Raji (cell line): ENCODE results near the gene CCDC39.

Experiments used
- POLR2A ChIP-seq: IDR thresholded peaks from 2 replicates; pipeline ENCODE4 v1.6.1; 2011; ENCODE audit warnings: low read depth, low read length, control low read depth; ENCODE audit not compliant: insufficient read depth

CCDC39 gene

DNA sequence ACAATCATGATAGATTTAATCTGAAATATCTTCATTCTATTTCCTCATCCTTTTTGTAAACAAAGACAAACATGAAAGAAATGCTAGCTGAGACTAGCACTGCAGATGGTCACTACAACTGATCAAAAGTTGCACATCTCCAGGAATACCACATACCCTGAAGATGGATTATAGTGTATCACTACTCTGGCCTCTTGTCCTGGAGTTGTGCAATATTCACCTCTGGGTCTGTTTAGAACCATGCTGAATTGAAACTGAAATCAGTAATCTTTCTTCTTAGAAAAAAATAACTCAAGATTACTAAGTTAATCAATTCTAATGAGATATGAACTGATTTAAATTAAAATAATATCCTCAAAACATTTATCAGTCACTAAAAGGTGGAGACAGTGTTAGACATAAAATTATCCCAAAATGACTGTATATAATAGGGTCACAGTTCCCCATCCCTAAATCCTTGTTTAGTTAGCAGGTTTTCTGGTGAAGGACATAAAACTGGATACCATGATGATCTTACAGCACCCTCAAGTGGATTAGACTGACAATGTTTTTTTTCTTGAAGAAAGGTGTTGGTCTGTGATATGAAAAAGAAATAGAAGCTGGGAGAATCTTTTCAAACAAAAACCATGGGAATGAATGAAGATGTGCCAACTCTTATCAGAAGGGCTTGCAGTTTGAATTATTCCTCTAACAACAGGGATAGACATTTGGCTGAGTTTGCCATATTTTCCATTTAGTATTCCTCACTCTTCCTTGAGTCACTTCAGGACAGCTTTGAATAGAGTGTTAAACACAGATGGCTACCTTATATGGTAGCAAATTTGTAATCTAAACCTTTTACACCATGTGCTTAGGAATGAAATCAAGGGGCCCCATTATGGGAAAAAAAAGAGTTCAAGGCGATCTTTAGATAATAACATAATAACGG, 84.4 kb downstream of the CCDC39 start:
- no peak for TF ChIP-seq POLR2A

DNA sequence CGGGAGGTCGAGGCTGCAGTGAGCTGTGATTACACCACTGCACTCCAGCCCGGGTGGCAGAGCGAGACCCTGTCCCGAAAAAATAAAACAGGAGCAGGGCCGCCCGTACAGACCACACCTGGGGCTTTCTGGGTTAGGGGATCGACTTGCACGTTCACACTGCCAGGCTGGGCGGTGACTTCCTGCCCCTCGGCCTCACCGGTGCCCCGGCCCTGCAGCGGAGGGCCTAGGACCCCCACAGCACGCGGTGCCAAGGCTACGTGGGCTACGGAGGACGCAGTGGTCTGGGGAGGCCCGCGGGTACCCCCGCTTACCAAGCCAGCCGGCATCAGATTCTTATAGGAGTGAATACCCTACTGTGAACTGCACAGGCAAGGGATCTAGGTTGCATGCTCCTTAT, 88.9 kb downstream of the CCDC39 start:
- no peak for TF ChIP-seq POLR2A

GRCh38 chr3:180580934-180581333, 98.4 kb downstream of the CCDC39 start:
- TF ChIP-seq POLR2A, result no peak

DNA sequence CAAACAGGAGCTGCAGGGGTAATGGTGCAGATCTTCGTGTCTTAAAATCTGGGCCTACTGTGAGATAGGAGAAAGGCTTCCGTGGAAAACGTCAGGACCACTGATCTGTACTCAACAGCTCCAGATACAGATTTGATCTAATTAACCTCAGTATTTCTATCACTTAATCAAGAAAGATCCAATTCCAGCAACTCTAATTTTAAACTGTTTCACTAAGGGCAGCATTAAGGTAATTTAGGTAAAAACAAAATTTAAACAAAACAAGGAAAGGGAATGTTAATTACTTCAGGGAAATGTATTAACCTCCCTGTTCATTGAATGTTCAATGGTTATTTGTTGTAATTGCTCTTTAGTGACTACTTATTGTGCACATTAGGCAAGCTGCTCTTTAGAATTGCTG, 103.7 kb downstream of the CCDC39 start:
- no peak for TF ChIP-seq POLR2A

DNA sequence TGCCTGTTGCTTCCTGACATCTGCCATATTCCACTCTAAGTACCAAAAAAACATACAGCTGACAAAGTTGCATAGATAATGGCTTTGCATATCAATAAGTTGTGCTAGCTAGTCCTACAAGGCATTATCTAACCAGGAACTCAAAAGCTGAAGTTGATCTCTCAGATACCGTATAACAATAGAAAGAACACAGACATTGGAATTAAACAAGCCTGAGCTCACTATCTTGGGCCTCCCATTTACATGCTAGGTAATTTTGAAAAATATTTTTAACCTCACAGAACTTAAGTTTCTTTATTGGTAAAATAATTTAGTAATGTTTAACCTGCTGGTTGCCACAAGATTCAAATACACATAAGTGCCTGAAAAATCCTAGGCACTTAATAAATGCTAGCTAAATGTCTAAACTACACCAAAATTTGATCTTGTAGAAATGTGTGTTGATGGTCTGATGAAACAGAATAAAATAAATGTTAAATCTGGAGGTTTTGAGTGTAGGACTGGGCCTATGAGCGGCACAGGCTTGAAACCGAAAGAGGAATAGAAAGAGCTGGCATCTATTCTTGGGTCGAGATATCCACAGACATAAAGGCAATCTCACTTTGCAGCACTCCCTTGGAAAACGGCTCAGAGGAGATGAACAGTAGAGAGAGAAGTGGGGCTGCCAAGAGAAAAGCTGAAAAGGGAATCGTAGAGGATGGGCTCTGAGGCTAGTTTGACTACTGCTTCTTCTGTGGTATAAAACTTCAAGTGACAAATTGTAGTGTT, 107.3 kb downstream of the CCDC39 start:
- no peak for TF ChIP-seq POLR2A

DNA sequence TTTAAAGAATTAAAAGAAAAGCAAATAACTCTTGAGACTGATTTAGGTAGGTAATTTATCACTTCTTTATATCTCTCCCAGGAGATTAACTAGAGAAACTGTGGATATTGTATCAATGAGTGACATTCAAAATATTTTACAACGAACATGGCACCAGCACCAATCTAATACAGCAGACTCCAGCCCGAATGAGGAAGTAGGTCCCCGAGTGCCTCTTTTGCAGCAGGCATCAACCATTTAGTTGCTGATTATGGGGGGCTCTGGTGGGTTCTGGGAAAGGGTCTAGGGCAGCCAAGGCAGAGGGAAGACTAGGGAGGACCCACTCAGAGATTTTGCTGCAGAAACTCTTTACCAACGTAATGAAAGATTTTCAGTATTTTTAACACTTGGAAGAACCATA, 109.1 kb downstream of the CCDC39 start:
- TF ChIP-seq POLR2A, result no peak

DNA sequence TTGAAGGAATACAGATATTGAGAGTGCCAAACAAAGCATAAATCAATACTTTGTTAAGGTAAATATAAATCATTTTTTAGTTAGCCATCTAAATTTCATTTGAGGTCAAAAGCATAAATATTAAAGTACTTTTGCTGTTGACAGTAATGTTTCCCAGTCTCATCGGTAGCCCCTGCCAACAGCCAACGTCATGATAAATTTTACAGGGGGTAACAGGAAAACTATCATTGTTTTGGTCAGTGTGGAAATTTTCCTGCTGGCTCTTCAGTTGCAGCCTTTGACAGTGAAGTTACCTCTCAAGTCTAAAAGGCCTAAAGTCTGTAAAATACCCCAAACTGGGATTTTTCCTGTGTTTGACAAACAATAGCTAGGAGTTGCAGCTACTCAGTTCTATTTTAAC, 114.6 kb downstream of the CCDC39 start:
- no peak for TF ChIP-seq POLR2A
